Adrenal gland (tissue), 5 donors: Measurements from ENCODE around the gene DOCK4.

Source experiments
- POLR2A ChIP-seq, 2 donors: fragments of 450-650 bp; IDR thresholded peaks; one replicate each; pipeline ENCODE4 v1.6.1; 2017; ENCODE audit warnings: antibody characterized with exemption in 2 of 2, mild to moderate bottlenecking in 2 of 2, moderate library complexity in 1 of 2
- TF ChIP-seq, protein P1 (sequence below), 6 experiments: fragments of 450-650 bp in 4 of 6; fragments of 200-600 bp in 2 of 6; sonication (generic) in 1 of 6; IDR thresholded peaks; 1 replicate in 5 of 6; 2 replicates in 1 of 6; pipeline versions ENCODE4 v1.5.1 to v1.8.0; 2016 to 2021; ENCODE audit warnings: antibody characterized with exemption in 6 of 6, mild to moderate bottlenecking in 2 of 6, moderate library complexity in 1 of 6
- donor health status: DM: no; HTN: no; CAD: no.

DNA sequence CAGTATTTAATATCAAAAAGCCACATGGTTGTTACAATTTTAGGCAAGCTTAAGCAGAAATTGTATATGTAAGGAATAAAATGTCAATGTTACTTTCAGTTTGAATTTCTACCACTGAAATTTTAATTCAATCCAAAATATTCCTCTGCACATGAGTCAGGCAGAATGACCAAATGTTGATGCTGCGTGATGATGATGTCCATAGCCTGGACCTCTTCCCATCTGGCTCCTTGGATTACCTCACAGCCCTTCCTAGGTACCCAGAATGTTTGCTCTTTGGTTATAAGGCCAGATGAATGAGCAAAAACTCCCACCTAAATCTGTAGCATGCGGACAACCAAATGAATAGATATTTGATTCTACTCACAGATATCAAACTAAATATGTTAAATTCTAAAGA lies 385.6 kb downstream of the DOCK4 start:
- TF ChIP-seq, protein P1, sequence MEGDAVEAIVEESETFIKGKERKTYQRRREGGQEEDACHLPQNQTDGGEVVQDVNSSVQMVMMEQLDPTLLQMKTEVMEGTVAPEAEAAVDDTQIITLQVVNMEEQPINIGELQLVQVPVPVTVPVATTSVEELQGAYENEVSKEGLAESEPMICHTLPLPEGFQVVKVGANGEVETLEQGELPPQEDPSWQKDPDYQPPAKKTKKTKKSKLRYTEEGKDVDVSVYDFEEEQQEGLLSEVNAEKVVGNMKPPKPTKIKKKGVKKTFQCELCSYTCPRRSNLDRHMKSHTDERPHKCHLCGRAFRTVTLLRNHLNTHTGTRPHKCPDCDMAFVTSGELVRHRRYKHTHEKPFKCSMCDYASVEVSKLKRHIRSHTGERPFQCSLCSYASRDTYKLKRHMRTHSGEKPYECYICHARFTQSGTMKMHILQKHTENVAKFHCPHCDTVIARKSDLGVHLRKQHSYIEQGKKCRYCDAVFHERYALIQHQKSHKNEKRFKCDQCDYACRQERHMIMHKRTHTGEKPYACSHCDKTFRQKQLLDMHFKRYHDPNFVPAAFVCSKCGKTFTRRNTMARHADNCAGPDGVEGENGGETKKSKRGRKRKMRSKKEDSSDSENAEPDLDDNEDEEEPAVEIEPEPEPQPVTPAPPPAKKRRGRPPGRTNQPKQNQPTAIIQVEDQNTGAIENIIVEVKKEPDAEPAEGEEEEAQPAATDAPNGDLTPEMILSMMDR (IDR thresholded peaks at IDR 0.05): no peak
- no peak for TF ChIP-seq POLR2A (IDR thresholded peaks at IDR 0.05)
